SU-DHL-6 (cell line): ENCODE measurements around the gene HOPX.

Experiments used
- H2AFZ ChIP-seq: fragments of 200-600 bp; sonication (generic); 2 replicates; pipeline ENCODE4 v1.6.1; 2014; ENCODE audit warnings: low read depth, mild to moderate bottlenecking, moderate library complexity, mixed read lengths, antibody characterized with exemption, low read length; ENCODE audit not compliant: severe bottlenecking
- H3F3A ChIP-seq: fragments of 200-600 bp; shearing (Covaris generic); 2 replicates; pipeline ENCODE4 v1.6.0; 2016; ENCODE audit warnings: antibody characterized with exemption, mild to moderate bottlenecking; ENCODE audit not compliant: insufficient read depth
- H3K27ac ChIP-seq: fragments of 200-600 bp; sonication (generic); 2 replicates; pipeline ENCODE4 v1.5.1; 2016; ENCODE audit warnings: low read depth, mild to moderate bottlenecking, low read length, moderate library complexity, mixed read lengths
- H3K27me3 ChIP-seq: fragments of 200-600 bp; sonication (generic), shearing (Covaris generic); 2 replicates; pipeline ENCODE4 v1.6.0; 2014; ENCODE audit warnings: mild to moderate bottlenecking, low read length
- H3K36me3 ChIP-seq: fragments of 200-600 bp; sonication (generic); 2 replicates; pipeline ENCODE4 v1.6.1; 2014; ENCODE audit warnings: mild to moderate bottlenecking, low read length, mixed read lengths
- H3K4me2 ChIP-seq: fragments of 300-600, 200-600 bp; shearing (Covaris generic), sonication (generic); 2 replicates; pipeline ENCODE4 v1.6.0; 2014; ENCODE audit warnings: low read length, low read depth, mild to moderate bottlenecking; ENCODE audit not compliant: poor library complexity, severe bottlenecking
- H3K4me3 ChIP-seq: fragments of 200-600 bp; sonication (generic); 2 replicates; pipeline ENCODE4 v1.5.1; 2014; ENCODE audit warnings: antibody characterized with exemption, low read length, mild to moderate bottlenecking, mixed read lengths; ENCODE audit not compliant: insufficient read depth, poor library complexity, severe bottlenecking
- H3K79me2 ChIP-seq: fragments of 200-600 bp; sonication (generic); 2 replicates; pipeline ENCODE4 v1.6.1; 2014; ENCODE audit warnings: mild to moderate bottlenecking, low read length, moderate library complexity; ENCODE audit not compliant: insufficient read depth
- H3K9ac ChIP-seq: fragments of 200-600 bp; sonication (generic); 2 replicates; pipeline ENCODE4 v1.7.0; 2014; ENCODE audit warnings: mild to moderate bottlenecking, low read length
- H3K9me2 ChIP-seq: fragments of 200-600 bp; sonication (generic); replicated peaks from 2 replicates; pipeline ENCODE4 v1.6.1; 2014; ENCODE audit warnings: low read length; ENCODE audit not compliant: insufficient read depth
- H3K9me3 ChIP-seq: fragments of 200-600 bp; sonication (generic); 2 replicates; pipeline ENCODE4 v1.6.1; 2014; ENCODE audit warnings: low read length, mixed read lengths; ENCODE audit not compliant: insufficient read depth
- H4K20me1 ChIP-seq: fragments of 200-600 bp; sonication (generic); 2 replicates; pipeline ENCODE4 v1.6.1; 2014; ENCODE audit warnings: low read depth, mild to moderate bottlenecking, antibody characterized with exemption, low read length, moderate library complexity, mixed read lengths
- CTCF ChIP-seq: fragments of 200-600 bp; sonication (generic); IDR thresholded peaks from one replicate; pipeline ENCODE4 v1.5.1; 2017; ENCODE audit warnings: antibody characterized with exemption, mild to moderate bottlenecking, low read length, moderate library complexity; ENCODE audit not compliant: insufficient read depth, poor library complexity, severe bottlenecking
- EZH2phosphoT487 ChIP-seq: fragments of 200-600 bp; sonication (generic), shearing (Covaris generic); conservative IDR thresholded peaks from 2 replicates; pipeline ENCODE4 v1.6.1; 2018; ENCODE audit warnings: mild to moderate bottlenecking, antibody characterized with exemption, low read length, moderate library complexity, mixed read lengths

The HOPX gene

GRCh38 chr4:56641494-56642051, 39.5 kb downstream of the HOPX start:
- Histone ChIP-seq H3K4me3 (no peak overlapping the region), H2AFZ (no peak overlapping the region), H3K27me3 (no peaks in the 10 kb centered on the region), H3K9me3 (no peaks in the 10 kb centered on the region), H3K9ac (no peak overlapping the region), H3F3A (no peaks in the 10 kb centered on the region), H3K27ac (no peak overlapping the region), H3K4me2 (no peak overlapping the region), H3K36me3 (no peaks in the 10 kb centered on the region), H3K79me2 (no peaks in the 10 kb centered on the region), H3K9me2 (no peaks in the 10 kb centered on the region), H4K20me1 (no peaks in the 10 kb centered on the region)
- TF ChIP-seq EZH2phosphoT487 (no peak), CTCF (no peak)

- H3K79me2 ChIP-seq: no peaks in the 10 kb centered on the region
- TF ChIP-seq EZH2phosphoT487 (no peak), CTCF (no peak)
- H3K9ac ChIP-seq: no peak overlapping the region
- H2AFZ ChIP-seq: no peak overlapping the region
- H3K27me3 ChIP-seq: no peaks in the 10 kb centered on the region
- no peak overlapping the region for H3K4me2 ChIP-seq
- no peaks in the 10 kb centered on the region for H4K20me1 ChIP-seq
- no peaks in the 10 kb centered on the region for H3K36me3 ChIP-seq
- H3K9me2 ChIP-seq: no peaks in the 10 kb centered on the region
- H3K4me3 ChIP-seq: no peak overlapping the region
- H3K9me3 ChIP-seq: no peaks in the 10 kb centered on the region
- no peak overlapping the region for H3K27ac ChIP-seq
- H3F3A ChIP-seq: no peaks in the 10 kb centered on the region
Measured at GRCh38 chr4:56640621-56641493, 40.2 kb downstream of the HOPX start.

- no peak overlapping the region for H3K4me3 ChIP-seq
- no peak overlapping the region for H3K4me2 ChIP-seq
Measured at GRCh38 chr4:56637791-56638190, 43.3 kb downstream of the HOPX start.

More at GRCh38 chr4:56637791-56638190, 43.3 kb downstream of the HOPX start:
- Histone ChIP-seq H3K36me3 (no peaks in the 10 kb centered on the region), H3K27me3 (no peaks in the 10 kb centered on the region), H4K20me1 (no peaks in the 10 kb centered on the region), H3K79me2 (no peaks in the 10 kb centered on the region), H3F3A (no peaks in the 10 kb centered on the region), H3K27ac (no peak overlapping the region), H3K9ac (no peak overlapping the region), H3K9me3 (no peaks in the 10 kb centered on the region), H2AFZ (no peak overlapping the region), H3K9me2 (no peaks in the 10 kb centered on the region)
- TF ChIP-seq CTCF (no peak), EZH2phosphoT487 (no peak)
